GM19238 (cell line): Measurements from ENCODE around the gene RNF157.
"Not testable (repeated sequence)": the region's sequence is repeated elsewhere in the genome, so short reads cannot be mapped to it uniquely, and the experiment has no call there.

Experiments used
- DNase-seq: peaks from one replicate; pipeline ENCODE4 v3.0.0; 2011; ENCODE audit warnings: low spot score; ENCODE audit not compliant: insufficient read length

Gene RNF157

GRCh38 chr17:76234354-76234679 lies 6.0 kb downstream of the RNF157 start:
- DNase-seq, result no peak

GRCh38 chr17:76233588-76234353 lies 6.5 kb downstream of the RNF157 start:
- no peak for DNase-seq

- no peak for DNase-seq
Measured at GRCh38 chr17:76232342-76232741, 8.0 kb downstream of the RNF157 start.

GRCh38 chr17:76226749-76227148 lies 13.5 kb downstream of the RNF157 start:
- not testable (repeated sequence) for DNase-seq

- not testable (repeated sequence) for DNase-seq
Measured at GRCh38 chr17:76225373-76226086, 14.8 kb downstream of the RNF157 start.

- no peak for DNase-seq
Measured at GRCh38 chr17:76223802-76224201, 16.5 kb downstream of the RNF157 start.

- DNase-seq, result no peak
Measured at GRCh38 chr17:76219670-76220383, 20.5 kb downstream of the RNF157 start.

- no peak for DNase-seq
Measured at GRCh38 chr17:76217081-76217480, 23.2 kb downstream of the RNF157 start.

- DNase-seq, result no peak
Measured at GRCh38 chr17:76213491-76213890, 26.8 kb downstream of the RNF157 start.

- peak; percentile 16 for DNase-seq
Measured at GRCh38 chr17:76208120-76208519, 32.2 kb downstream of the RNF157 start.

GRCh38 chr17:76207275-76208059 lies 32.8 kb downstream of the RNF157 start:
- no peak for DNase-seq

GRCh38 chr17:76205542-76206144 lies 34.6 kb downstream of the RNF157 start:
- DNase-seq, result not testable (repeated sequence)

- DNase-seq, result no peak
Measured at GRCh38 chr17:76204277-76204676, 36.0 kb downstream of the RNF157 start.

GRCh38 chr17:76200354-76200753 lies 39.9 kb downstream of the RNF157 start:
- no peak for DNase-seq

GRCh38 chr17:76199469-76199868 lies 40.8 kb downstream of the RNF157 start:
- DNase-seq, result no peak

GRCh38 chr17:76198702-76199101 lies 41.6 kb downstream of the RNF157 start:
- DNase-seq, result no peak

GRCh38 chr17:76197911-76198310 lies 42.4 kb downstream of the RNF157 start:
- DNase-seq, result no peak

- DNase-seq, result no peak
Measured at GRCh38 chr17:76196675-76197074, 43.6 kb downstream of the RNF157 start.

GRCh38 chr17:76195281-76196096 lies 44.8 kb downstream of the RNF157 start:
- no peak for DNase-seq

- no peak for DNase-seq
Measured at GRCh38 chr17:76193591-76193990, 46.7 kb downstream of the RNF157 start.
